ENCODE results near the gene HLA-DRB1.

DNA sequence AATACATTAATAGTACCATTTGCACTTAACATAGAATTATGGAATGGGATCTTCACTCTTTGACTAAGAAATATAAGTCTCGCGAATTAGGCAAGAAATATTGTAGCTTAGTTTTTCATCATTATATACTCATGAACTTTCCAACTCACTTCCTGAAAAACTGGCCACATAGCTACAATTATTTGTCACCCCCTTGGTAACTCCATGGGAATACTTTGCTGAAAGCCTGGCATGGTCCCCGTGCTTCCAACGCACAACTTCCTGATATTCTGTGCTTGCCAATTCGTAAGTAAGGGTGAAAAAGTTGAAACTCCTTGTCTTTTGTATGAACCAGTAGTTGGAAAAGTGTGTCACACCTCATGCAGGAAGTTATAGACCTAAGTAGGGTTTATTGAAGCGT, 23.8 kb upstream of the HLA-DRB1 start:
- TF ChIP-seq, protein P1, sequence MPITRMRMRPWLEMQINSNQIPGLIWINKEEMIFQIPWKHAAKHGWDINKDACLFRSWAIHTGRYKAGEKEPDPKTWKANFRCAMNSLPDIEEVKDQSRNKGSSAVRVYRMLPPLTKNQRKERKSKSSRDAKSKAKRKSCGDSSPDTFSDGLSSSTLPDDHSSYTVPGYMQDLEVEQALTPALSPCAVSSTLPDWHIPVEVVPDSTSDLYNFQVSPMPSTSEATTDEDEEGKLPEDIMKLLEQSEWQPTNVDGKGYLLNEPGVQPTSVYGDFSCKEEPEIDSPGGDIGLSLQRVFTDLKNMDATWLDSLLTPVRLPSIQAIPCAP (CRISPR knock-in tag; IDR thresholded peaks at IDR 0.05): no peak
- TF ChIP-seq FOXP4 (CRISPR knock-in tag; IDR thresholded peaks at IDR 0.05): no peak
- TF ChIP-seq, protein P2, sequence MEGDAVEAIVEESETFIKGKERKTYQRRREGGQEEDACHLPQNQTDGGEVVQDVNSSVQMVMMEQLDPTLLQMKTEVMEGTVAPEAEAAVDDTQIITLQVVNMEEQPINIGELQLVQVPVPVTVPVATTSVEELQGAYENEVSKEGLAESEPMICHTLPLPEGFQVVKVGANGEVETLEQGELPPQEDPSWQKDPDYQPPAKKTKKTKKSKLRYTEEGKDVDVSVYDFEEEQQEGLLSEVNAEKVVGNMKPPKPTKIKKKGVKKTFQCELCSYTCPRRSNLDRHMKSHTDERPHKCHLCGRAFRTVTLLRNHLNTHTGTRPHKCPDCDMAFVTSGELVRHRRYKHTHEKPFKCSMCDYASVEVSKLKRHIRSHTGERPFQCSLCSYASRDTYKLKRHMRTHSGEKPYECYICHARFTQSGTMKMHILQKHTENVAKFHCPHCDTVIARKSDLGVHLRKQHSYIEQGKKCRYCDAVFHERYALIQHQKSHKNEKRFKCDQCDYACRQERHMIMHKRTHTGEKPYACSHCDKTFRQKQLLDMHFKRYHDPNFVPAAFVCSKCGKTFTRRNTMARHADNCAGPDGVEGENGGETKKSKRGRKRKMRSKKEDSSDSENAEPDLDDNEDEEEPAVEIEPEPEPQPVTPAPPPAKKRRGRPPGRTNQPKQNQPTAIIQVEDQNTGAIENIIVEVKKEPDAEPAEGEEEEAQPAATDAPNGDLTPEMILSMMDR (IDR thresholded peaks at IDR 0.05): no peak
- TF ChIP-seq ZNF232 (CRISPR knock-in tag; IDR thresholded peaks at IDR 0.05): no peak
- TF ChIP-seq NR3C1 (CRISPR knock-in tag; conservative IDR thresholded peaks at IDR 0.05; ENCODE audit: low read depth): no peak
- TF ChIP-seq SP1 (CRISPR knock-in tag; conservative IDR thresholded peaks at IDR 0.05): no peak
- TF ChIP-seq ZNF138 (CRISPR knock-in tag; conservative IDR thresholded peaks at IDR 0.05): no peak
- TF ChIP-seq, protein P3, sequence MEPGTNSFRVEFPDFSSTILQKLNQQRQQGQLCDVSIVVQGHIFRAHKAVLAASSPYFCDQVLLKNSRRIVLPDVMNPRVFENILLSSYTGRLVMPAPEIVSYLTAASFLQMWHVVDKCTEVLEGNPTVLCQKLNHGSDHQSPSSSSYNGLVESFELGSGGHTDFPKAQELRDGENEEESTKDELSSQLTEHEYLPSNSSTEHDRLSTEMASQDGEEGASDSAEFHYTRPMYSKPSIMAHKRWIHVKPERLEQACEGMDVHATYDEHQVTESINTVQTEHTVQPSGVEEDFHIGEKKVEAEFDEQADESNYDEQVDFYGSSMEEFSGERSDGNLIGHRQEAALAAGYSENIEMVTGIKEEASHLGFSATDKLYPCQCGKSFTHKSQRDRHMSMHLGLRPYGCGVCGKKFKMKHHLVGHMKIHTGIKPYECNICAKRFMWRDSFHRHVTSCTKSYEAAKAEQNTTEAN (CRISPR knock-in tag; IDR thresholded peaks at IDR 0.05): no peak
- TF ChIP-seq MXD4 (CRISPR knock-in tag; IDR thresholded peaks at IDR 0.05; ENCODE audit: borderline replicate concordance): no peak
